Posterior cingulate gyrus (tissue), 11 donors: ENCODE data around the gene TLN1.

Experiments
- DNase-seq, 10 donors: peaks; one replicate each; pipeline versions ENCODE4 v3.0.0 to v3.0.0-alpha.2; 2020 to 2021; ENCODE audit warnings: mixed read lengths in 3 of 10
- intact Hi-C: fragments of 100-400 bp; cut with DNase I; formaldehyde crosslinking; loops from one replicate; pipeline ENCODE4 v1.15.1; 2023

TLN1 gene

DNA sequence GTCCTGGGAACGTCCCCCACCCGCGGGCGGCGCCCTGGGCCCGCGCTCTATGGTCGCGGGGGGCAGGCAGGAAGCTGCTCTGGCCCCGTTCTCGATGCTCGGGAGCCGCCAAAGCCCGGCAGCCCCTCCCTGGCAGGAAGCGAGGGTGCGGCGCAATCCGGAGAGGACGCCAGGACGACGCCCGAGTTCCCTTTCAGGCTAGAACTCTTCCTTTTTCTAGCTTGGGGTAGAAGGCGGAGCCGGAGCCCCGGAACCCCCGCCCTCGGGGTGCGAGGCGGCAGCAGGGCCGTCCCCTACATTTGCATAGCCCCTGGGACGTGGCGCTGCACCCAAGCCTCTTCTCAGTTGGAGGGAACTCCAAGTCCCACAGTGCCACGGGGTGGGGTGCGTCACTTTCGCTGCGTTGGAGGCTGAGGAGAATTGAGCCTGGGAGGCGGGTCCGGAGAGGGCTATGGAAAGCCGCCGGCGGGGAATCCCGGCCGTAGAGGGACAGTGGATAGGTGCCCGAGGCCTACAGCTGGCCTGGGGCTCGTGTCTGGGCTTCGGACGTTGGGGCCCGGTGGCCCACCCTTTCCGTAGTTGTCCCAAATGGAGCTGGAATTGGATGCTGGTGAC lies at the start of gene TLN1, which contains the start of gene CREB3:
TLN1 (minus strand) TSS at position 11 of the 615 bp plus-strand sequence. CDS start 6,501 bp downstream, outside the sequence.
CREB3 (plus strand) TSS at position 482 of the 615 bp plus-strand sequence; CDS start at position 589, 107 bp downstream.
- intact Hi-C loops = loop anchor here (2.0 to 10.0 kb wide), 4 partner anchors 75 to 637 kb away; partner anchors contain the start of genes FAM221B, PIGO, TESK1 and TMEM8B

DNA sequence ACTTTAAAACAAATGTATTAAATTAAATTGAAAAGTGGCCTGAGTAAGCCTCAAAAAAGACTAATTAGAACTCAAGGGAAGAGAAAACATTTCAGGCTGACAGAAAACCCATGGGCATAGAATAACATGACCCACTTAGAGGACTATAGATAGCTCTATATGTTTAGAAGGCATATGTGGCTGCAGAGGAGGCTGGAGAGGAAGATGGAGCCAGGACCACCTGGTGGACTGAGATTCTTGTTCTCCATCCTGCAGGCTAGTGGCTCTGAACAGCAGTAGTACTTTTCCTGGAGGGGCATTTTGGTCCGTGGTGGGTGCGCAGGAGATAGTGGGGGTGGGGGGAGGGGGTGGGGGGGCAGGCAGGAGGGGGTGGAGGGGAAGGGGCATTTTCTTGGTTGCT lies 49.1 kb upstream of the TLN1 start:
- intact Hi-C loops = no loop called here
- DNase-seq = peak in 1 of 10 donors; percentile 73

More for the DNA sequence above, at the start of gene TLN1, which contains the start of gene CREB3:
- DNase-seq = peak; percentile 90 to 100 (median 98)

- intact Hi-C loops = no loop called here
- DNase-seq = no peak
Observed at GRCh38 chr9:35778496-35778895, 46.5 kb upstream of the TLN1 start.

DNA sequence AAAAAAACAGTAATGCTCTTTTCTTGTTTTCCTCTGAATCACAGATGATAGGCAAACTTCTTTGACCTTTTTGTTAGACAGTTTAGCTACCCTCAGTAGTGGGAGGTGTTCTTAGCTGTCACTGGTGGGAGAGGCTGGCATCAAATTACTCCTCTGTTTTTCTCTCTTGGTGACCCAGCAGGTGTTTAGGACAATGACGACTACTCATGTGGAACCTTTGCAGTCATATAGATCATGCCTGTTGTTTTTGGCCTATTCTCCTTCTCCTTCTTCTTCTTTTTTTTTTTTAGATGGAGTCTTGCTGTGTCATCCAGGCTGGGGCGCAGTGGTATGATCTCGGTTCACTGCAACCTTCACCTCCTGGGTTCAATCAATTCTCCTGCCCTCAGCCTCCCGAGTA lies 44.0 kb upstream of the TLN1 start:
- peak in 1 of 10 donors; percentile 40 for DNase-seq
- intact Hi-C loops = no loop called here

DNA sequence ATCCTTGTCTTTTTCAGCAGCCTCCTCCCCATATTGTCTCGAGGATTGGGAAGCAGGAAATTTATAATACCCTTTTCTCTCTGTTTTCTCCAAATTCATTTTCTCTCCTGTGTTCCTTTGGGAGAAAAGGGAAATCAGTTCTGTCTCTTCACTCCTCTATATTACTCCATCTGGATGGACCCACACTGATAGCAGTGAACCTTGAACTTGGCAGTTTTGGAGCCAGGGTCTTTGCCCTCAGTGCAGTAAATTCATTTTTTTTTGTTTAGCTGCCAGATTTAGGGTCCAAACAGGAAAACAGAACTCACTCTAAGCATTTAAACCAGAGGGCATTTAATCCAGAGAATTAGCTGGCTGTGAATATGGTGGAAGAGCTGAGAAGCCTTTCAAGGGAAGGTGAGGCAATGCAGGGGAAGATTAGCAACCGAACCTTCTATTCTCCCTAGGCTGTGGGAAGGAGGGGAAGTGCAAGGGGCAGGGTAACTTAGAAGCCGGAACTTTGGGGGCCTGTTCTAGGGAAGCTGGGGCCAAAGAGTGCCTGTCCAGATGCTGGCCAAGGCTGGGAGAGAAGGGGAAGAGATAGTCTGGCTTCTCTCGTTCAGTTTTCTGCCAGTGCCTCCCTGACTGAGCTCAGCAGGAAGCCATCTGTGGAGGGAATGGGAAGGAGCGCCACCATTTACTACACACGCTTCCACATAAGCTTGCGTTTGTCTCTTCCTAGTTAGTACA lies 43.1 kb upstream of the TLN1 start:
- intact Hi-C loops = no loop called here
- peak in 1 of 10 donors; percentile 46 for DNase-seq

- intact Hi-C loops = no loop called here
- no peak for DNase-seq
Observed at GRCh38 chr9:35771943-35772342, 39.9 kb upstream of the TLN1 start.

- intact Hi-C loops = no loop called here
- no peak for DNase-seq
Observed at GRCh38 chr9:35771534-35771933, 39.5 kb upstream of the TLN1 start.

- intact Hi-C loops = no loop called here
- peak in 2 of 10 donors; percentile 73 to 81 for DNase-seq
Observed at GRCh38 chr9:35771075-35771433, 39.1 kb upstream of the TLN1 start.

GRCh38 chr9:35769763-35770162 lies 37.8 kb upstream of the TLN1 start:
- DNase-seq = no peak
- intact Hi-C loops = no loop called here

- intact Hi-C loops = no loop called here
- DNase-seq = no peak
Observed at GRCh38 chr9:35767458-35767857, 35.5 kb upstream of the TLN1 start.

DNA sequence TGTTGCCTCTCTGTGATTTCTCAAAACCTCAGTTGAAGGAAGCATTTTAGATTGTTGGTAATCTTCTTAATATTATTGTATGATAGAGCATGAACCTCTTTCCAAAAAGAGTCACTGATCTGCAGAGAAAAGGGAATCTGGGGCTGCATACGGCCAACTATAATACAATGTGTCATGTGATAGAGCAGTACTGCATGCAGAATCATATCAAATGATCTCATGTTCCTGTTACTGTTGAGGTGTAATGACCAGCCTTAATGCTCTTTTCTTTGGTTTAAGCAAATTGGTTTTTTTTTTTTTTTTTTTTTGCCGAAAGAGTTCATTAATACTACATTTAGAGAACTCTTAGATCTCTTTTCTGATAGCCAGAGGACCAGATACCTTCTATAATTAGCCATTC lies 35.0 kb upstream of the TLN1 start:
- DNase-seq = no peak
- intact Hi-C loops = no loop called here

GRCh38 chr9:35763803-35764202 lies 31.8 kb upstream of the TLN1 start:
- peak in 1 of 10 donors; percentile 26 for DNase-seq
- intact Hi-C loops = no loop called here

DNA sequence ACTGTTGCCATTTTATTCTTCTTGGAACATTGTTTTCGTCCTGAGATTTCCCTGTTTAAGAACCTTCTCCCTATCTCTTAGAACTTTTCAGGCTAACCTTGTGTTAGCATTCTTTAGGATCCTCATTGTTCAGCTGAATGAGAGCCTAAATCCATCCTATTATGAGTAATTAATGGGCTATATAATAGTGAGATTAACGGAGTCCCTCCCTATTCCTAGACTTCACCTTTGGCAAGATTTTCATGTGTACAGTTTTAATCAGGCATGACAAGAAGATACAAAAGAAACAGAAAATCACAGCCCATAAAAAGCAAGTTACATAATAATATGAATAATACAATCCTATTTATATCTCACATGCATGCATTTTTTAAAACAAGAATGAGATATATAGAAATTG lies 31.2 kb upstream of the TLN1 start:
- intact Hi-C loops = no loop called here
- DNase-seq = no peak

GRCh38 chr9:35760651-35761050 lies 28.7 kb upstream of the TLN1 start:
- intact Hi-C loops = no loop called here
- DNase-seq = peak in 2 of 10 donors; percentile 11 to 21

DNA sequence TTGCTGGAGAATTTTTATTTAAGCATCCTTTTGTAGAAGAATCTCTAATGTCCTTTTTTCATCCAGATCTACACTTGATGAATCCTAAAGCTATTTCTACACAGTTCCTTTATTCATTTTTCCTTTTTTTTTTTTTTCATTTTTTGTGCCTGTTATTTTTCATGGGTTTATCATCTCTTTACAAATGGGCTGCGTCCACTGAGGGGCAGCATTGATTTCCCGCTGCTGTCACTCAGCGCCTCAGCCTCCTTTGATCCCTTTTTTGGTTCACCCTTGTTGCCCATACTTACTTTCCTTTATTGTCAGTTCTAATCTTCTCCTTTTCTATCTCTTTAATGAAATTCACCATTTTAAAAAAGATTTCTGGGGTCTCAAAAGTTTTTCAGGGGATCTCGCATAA lies 27.8 kb upstream of the TLN1 start:
- intact Hi-C loops = no loop called here
- no peak for DNase-seq

- DNase-seq = no peak
- intact Hi-C loops = no loop called here
Observed at GRCh38 chr9:35758475-35759050, 26.6 kb upstream of the TLN1 start.

- intact Hi-C loops = no loop called here
- no peak for DNase-seq
Observed at GRCh38 chr9:35757892-35758275, 25.9 kb upstream of the TLN1 start.

DNA sequence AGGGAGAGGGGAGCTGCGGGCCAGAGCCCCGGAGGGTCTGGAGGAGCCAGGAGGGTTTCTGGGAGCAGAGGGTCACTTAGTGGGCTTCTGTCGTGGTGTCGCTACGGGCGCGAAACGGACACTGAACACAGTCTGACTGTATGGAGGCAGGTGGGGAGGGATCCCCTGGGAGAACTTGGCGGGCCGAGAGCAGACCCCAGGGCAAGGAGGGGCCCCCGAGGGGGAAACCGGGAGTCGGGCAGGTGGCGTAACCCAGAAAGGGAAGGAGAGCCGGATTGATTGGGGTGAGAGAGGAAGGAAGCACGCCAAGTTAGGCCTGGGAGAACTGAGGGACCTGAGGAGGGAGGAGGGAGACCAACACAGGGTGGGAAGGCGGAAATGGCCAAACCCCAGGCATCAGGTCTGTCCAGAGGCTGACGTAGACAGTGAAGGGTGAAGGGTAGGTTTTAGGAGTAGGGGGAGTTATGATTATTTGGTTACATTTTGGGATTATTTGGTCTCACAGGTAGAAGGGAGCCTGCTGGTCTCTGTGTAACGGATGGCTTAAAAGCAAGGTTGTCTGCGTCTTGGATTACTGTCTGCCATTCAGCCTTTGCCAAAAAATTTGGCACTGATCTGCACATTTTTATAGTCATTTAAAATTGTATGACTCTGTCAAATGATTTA lies 25.4 kb upstream of the TLN1 start:
- DNase-seq = peak in 2 of 10 donors; percentile 34 to 78
- intact Hi-C loops = no loop called here

DNA sequence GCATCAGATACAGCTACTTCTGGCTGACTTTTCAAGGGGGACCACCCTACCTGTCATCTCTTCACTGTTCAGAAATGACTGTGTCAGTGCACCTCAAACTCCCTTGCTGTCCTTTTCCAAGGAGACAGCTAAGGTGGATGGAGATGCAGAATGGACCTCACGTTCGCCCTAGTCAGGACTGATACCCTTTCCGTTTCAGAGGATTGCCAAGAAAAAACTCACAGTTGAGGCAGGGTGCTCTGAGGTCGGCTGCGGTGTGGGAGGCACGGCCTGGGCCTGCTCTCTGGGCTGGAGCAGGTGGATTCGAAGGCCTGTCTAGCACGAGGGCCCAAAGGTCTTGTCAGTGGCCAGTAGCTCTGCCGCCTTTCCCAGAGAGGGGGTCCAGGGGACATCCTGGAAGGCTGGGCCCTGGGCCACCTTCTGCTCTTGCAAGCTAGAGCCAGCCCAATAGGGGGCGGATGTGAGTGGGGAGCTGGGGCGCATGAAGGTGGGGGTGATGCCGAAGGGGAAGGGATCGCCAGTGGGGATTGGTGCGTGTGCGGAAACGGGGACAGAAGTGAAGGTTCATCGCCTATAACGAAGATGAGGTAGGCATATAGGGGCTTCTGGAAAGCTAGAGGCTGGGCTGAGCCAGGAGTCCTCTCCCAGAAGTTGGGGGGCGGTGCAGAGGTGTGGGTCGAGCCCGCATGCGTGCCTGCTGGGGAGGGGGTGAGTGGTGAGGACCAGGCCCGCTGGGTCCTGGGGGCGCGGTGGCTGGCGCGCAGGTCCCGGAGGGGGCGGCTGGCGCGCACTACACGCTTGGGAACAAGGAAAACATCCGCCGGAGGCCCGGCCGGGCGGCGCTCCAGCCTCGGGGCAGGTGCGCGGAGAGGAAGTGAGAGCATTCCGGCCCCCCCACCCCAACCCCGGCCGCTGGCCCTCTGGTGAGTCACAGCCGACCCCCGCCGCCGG lies 24.6 kb upstream of the TLN1 start:
- peak; percentile 45 to 96 (median 65) for DNase-seq
- intact Hi-C loops = no loop called here

- intact Hi-C loops = no loop called here
- no peak for DNase-seq
Observed at GRCh38 chr9:35755071-35755470, 23.1 kb upstream of the TLN1 start.
